NCI-H2029 (cell line): ENCODE measurements around the gene MSRB1.
"Not testable (repeated sequence)": the region's sequence is repeated elsewhere in the genome, so short reads cannot be mapped to it uniquely, and the experiment has no call there.

Experiments used
- DNase-seq: peaks from one replicate; lab custom pipeline; 2025; lab: John Stamatoyannopoulos, UW

The MSRB1 gene

GRCh38 chr16:1978476-1979120 lies 35.6 kb upstream of the MSRB1 start:
- no peak for DNase-seq

DNA sequence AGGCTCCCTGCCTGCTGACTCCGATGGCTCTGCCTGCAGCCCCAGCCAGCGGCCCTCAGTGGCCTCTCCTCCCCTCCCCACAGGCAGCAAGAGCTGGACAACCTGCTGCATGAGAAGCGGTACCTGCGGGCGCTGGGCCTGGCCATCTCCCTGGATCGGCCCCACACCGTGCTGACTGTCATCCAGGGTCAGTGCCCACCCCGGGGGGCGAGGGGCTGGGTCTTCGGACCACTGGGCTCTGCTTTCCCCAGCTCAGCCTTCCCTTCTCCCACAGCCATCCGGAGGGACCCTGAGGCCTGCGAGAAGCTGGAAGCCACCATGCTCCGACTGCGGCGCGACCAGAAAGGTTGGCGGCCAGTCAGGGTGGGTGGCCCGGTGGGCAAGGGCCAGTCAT lies 34.9 kb upstream of the MSRB1 start:
- DNase-seq: no peak

DNA sequence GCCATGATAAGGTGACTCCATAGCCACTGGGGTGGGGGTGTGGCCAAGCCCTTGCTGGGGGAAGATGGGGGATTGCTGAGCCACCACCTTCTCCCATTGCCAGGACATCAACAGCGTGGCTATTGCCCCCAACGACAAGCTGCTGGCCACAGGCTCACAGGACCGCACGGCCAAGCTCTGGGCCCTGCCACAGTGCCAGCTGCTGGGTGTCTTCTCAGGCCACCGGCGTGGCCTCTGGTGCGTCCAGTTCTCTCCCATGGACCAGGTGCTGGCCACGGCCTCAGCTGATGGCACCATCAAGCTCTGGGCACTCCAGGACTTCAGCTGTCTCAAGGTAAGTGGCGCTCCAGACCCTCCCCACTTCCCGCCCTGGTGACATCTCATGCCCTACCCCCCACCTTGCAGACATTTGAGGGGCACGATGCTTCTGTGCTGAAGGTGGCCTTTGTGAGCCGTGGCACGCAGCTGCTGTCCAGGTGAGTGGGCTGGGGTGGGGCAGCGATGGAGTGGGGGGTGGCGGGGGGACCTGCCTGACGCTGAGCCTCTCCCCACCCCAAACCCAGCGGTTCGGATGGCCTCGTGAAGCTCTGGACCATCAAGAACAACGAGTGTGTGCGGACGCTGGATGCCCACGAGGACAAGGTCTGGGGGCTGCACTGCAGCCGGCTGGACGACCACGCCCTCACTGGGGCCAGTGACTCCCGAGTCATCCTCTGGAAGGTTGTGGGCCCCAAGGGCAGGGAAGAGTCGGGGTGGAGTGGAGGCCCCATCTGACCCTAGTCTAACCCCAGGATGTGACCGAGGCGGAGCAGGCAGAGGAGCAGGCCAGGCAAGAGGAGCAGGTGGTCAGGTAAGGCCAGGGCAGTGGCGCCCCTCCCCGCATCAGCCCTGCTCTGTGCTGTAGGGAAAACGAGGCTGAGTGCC lies 34.2 kb upstream of the MSRB1 start:
- no peak for DNase-seq

- DNase-seq: no peak
Observed at GRCh38 chr16:1976216-1976520, 33.2 kb upstream of the MSRB1 start.

- DNase-seq: no peak
Observed at GRCh38 chr16:1975432-1976215, 32.6 kb upstream of the MSRB1 start.

DNA sequence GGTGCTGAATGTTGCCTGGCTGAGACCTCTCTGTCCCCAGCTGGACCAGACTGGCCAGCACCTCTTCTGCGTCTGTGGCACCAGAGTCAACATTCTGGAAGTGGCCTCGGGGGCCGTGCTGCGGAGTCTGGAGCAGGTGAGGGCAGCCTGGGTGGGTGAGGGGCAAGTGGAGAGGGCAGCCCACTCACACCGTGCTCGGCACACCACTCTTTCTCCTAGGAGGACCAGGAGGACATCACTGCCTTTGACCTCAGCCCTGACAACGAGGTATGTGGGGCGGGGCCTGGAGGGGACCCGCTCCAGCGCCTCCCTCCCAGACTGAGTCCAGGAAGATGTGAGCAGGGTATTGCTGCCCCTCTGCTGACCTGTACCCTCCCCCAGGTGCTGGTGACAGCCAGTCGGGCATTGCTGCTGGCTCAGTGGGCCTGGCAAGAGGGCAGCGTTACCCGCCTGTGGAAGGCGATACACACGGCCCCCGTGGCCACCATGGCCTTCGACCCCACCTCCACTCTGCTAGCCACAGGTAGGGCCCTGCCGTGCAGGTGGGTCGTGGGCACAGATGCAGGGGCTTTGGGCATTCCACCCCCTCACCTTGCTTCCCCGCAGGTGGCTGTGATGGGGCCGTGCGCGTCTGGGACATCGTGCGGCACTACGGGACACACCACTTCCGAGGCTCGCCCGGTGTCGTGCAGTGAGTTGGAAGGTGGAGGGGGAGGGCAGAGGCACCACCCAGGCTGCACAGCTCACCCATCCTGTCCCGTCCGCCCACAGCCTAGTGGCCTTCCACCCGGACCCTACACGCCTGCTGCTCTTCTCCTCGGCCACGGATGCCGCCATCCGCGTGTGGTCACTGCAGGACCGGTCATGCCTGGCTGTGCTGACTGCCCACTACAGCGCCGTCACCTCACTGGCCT lies 31.4 kb upstream of the MSRB1 start:
- no peak for DNase-seq

DNA sequence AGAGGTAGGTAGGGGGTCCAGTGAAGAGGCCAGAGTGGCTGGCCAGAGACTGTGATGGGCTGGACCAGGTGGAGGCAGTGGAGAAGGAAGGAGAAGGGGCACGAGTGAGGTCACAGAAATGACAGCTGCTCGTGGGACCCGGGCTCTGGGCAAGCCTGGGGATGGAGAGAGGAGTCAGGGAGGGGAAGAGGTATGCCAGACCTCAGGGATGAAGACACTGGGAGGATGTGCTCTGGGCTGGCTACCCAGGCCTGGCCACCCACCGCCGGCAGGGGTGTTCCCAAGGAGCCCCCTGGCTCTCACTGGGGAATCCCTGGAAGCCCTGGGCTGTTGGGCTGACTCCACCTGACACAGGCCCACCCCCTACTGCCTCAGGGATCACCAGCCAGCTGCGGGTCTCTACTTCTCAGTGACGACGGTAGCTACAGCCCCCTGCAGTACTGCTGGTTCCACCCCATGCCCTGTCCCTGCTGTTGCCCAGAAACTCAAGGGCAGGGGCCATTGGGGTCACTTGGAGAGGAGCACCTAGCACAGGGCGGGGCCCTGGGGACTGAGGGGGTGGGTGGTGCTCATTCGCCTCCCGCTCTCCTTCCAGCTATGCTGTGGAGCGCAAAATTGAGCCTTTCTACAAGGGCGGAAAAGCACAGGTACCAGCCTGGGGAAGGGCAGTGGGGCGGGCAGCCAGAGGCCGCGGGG lies 30.6 kb upstream of the MSRB1 start:
- no peak for DNase-seq

- DNase-seq: no peak
Observed at GRCh38 chr16:1972490-1972877, 29.5 kb upstream of the MSRB1 start.

DNA sequence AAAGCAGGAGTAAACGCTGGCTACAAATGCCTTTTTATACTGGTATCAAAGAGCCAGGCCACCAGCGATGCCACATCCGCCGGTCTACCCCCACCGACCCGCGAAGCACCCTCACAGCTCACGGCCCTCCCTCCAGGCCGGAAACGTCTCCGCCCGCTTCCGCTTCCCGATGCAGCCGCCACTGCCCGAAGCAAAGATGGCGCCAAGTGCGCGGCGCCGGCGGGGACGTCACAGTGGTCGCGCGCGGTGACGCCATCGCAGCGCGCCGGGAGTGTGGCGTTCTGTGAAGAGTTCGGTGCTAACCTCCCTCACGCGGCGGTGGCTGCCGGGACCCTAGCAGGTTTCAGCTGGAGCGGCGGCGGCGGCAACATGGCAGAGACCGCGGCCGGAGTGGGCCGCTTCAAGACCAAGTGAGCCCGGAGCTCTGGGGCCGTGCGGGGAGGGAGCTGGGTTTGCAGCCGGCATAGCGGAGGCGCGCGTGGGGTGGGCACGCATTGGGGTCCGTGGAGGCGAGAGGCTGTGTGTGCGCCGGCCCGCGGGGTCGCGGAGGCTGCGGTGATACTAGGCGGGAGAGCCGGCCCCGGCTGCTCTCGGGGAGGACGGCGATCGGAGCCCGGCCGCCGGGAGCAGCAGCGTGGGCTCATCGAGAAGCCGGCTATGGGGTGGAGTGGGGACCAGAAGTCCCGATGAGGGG lies 28.9 kb upstream of the MSRB1 start, which contains the start of gene TBL3:
Gene TBL3, plus strand, starts transcription at position 258 of the 694 bp plus-strand sequence. Its CDS starts 112 bp downstream, at position 370.
- DNase-seq: peak; percentile 92

DNA sequence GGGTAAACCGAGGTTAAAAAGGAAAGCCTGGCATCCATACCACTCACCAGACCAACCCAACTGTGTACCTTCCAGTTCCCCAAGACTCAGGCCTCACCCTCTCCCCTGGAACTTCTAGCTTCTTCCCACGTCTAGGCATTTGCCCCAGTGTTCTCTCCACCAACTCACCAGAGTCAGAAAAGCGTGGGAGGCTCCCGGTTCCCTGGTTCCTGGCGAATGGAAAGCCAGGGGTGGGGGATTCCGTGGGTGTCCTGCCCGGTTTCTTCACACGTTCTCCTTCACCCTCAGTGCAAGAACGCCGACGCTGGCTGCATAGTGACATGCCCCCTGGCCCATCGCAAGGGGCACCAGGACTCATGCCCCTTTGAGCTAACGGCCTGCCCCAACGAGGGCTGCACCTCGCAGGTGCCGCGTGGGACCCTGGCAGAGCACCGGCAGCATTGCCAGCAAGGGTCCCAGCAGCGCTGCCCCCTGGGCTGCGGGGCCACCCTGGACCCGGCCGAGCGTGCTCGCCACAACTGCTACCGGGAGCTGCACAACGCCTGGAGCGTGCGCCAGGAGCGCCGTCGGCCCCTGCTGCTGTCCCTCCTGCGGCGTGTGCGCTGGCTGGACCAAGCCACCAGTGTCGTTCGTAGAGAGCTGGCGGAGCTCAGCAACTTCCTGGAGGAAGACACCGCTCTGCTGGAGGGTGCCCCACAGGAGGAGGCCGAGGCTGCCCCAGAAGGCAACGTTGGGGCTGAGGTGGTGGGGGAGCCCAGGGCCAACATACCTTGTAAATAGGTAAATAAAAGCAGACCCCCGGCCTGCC lies 25.4 kb upstream of the MSRB1 start:
- no peak for DNase-seq

DNA sequence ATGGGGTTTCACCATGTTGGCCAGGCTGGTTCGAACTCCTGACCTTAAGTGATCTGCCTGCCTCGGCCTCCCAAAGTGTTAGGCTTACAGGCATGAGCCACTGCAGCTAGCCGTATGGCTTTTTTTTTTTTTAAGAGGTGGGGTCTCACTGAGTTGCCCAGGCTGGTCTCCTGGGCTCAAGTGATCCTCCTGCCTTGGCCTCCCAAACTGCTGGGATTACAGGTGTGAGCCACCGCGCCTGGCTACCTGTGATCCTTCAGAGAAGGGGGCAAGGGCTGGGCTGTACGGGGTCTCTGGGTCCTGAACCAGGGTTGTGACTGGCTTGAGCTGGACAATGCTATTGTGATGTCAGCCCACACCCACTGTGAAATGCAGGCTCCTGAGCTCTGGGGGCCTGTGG lies 23.5 kb upstream of the MSRB1 start, which contains the start of gene RNF151:
Gene RNF151, plus strand, starts transcription at position 397 of the 400 bp plus-strand sequence. CDS start 26 bp downstream, outside the sequence.
- DNase-seq: no peak

DNA sequence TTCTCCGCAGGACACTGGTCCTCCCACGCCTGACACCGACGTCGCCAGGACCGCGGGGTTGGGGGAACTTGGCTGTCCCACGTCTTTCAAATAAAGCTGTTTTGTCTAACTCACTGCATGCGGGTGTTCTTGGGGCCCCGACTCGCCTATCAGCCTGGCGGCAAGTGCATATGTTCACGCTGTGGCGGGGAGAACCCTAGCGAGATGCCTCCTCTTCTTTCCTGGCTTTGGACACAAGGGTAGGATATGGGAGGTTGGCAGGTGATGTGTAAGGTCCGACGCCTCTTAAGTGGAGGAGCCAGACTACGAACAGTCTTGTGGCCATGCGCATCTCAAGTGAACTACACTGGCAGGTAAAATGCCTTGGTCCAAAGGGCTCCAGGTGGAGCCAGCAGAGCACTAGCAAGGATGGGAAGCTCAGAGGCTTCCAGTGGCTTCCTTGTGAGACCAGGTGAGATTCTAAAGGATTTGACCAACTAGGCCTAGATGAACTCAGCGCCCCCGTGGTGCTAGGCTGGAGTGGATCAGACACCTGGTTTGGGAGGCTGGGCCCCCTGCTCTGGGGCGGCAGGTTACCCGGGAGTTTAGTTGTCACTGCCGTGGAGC lies 22.5 kb upstream of the MSRB1 start:
- no peak for DNase-seq

- peak; percentile 97 for DNase-seq
Observed at GRCh38 chr16:1964506-1965395, 21.8 kb upstream of the MSRB1 start, which contains the start of gene RPS2. TSS of gene RPS2 (minus strand) at chr16:1964826. CDS start at chr16:1964625, 201 bp downstream.

- no peak for DNase-seq
Observed at GRCh38 chr16:1963806-1964505, 21.0 kb upstream of the MSRB1 start.

GRCh38 chr16:1962161-1963153 lies 19.5 kb upstream of the MSRB1 start:
- DNase-seq: not testable (repeated sequence)

- no peak for DNase-seq
Observed at GRCh38 chr16:1961651-1962067, 18.7 kb upstream of the MSRB1 start.
